ENCODE data around the gene REL. TPM values are rescaled to one million over a fixed set of nuclear protein-coding genes. Genes with fewer than 3 reads are reported as not detected.

The REL gene
- total RNA-seq, 1 donor from 2014 or later = 31.2 TPM

- intact Hi-C loops (cut with micrococcal nuclease) = no loop called here
Measured at GRCh38 chr2:60963190-60963589, 81.8 kb downstream of the REL start.

GRCh38 chr2:60964651-60965498 lies 83.5 kb downstream of the REL start:
- intact Hi-C loops (cut with micrococcal nuclease) = loop anchor here (1.0 to 2.0 kb wide), 3 partner anchors 34 to 146 kb away; partner anchors contain the start of gene REL

- intact Hi-C loops (cut with micrococcal nuclease) = loop anchor here (1.0 to 2.0 kb wide), 3 partner anchors 33 to 146 kb away; partner anchors contain the start of gene REL
Measured at GRCh38 chr2:60965499-60965785, 84.1 kb downstream of the REL start.

GRCh38 chr2:60966507-60967405 lies 85.4 kb downstream of the REL start:
- intact Hi-C loops (cut with micrococcal nuclease) = no loop called here

GRCh38 chr2:60972889-60973656 lies 91.7 kb downstream of the REL start:
- intact Hi-C loops (cut with micrococcal nuclease) = no loop called here

- intact Hi-C loops (cut with micrococcal nuclease) = no loop called here
Measured at GRCh38 chr2:60973705-60974104, 92.3 kb downstream of the REL start.

- intact Hi-C loops (cut with micrococcal nuclease) = no loop called here
Measured at GRCh38 chr2:60974652-60975051, 93.3 kb downstream of the REL start.

Other genes starting within 250 kb of the REL start
- gene PAPOLG, start 125.3 kb upstream of the REL start, total RNA-seq = 21.8 and 21.9 TPM in 2 replicates
- gene PEX13, start 136.1 kb downstream of the REL start, total RNA-seq = 15.3 and 16.9 TPM in 2 replicates
- 5.2 and 8.2 TPM in 2 replicates for gene PUS10, start 136.7 kb downstream of the REL start, total RNA-seq
- gene SANBR, start 184.3 kb downstream of the REL start, total RNA-seq = 5.5 and 5.6 TPM in 2 replicates

Data from T-helper 1 cell treated with Interleukin-12 subunit alpha and Interleukin-12 subunit beta and Interleukin-4 antibody, amounts not matched to agents 30 ng/mL and 1 ng/mL, for 36 hours (primary cell).